ENCODE results near the gene MYL11.

- no peak for TF ChIP-seq CTCF (tag by site-specific recombination; IDR thresholded peaks at IDR 0.05)
- no peak for TF ChIP-seq YY1 (tag by site-specific recombination; IDR thresholded peaks at IDR 0.05)
- no peak for TF ChIP-seq ZBTB1 (tag by site-specific recombination; IDR thresholded peaks at IDR 0.05)
- TF ChIP-seq OVOL3 (tag by site-specific recombination; IDR thresholded peaks at IDR 0.05): no peak
- no peak for TF ChIP-seq ZNF639 (tag by site-specific recombination; IDR thresholded peaks at IDR 0.05)
Measured at GRCh38 chr16:30351586-30352419, 22.8 kb upstream of the MYL11 start.

Data from HEK293 (cell line).